Endothelial cell (in vitro differentiated cells): ENCODE measurements around the gene AHSG. TPM values are rescaled to one million over a fixed set of nuclear protein-coding genes. Genes with fewer than 3 reads are reported as not detected.

Experiments
- DNase-seq: peaks from one replicate; pipeline ENCODE4 v3.0.0; 2021; ENCODE audit warnings: low spot score
- H3K27ac Mint-ChIP-seq: one replicate; pipeline ENCODE4 v1.8.0; 2021; ENCODE audit warnings: mixed read lengths, inconsistent platforms; ENCODE audit not compliant: unreplicated experiment
- H3K27me3 Mint-ChIP-seq: one replicate; pipeline ENCODE4 v1.8.0; 2021; ENCODE audit warnings: mild to moderate bottlenecking, moderate library complexity, mixed read lengths, inconsistent platforms; ENCODE audit not compliant: unreplicated experiment
- H3K36me3 Mint-ChIP-seq: one replicate; pipeline ENCODE4 v1.8.0; 2021; ENCODE audit warnings: mild to moderate bottlenecking, low read depth, mixed read lengths, inconsistent platforms; ENCODE audit not compliant: unreplicated experiment
- H3K4me1 Mint-ChIP-seq: one replicate; pipeline ENCODE4 v1.8.0; 2021; ENCODE audit warnings: mild to moderate bottlenecking, mixed read lengths, inconsistent platforms; ENCODE audit not compliant: unreplicated experiment
- H3K4me3 Mint-ChIP-seq: one replicate; pipeline ENCODE4 v1.8.0; 2021; ENCODE audit warnings: mild to moderate bottlenecking, mixed read lengths, inconsistent platforms; ENCODE audit not compliant: unreplicated experiment
- H3K9me3 Mint-ChIP-seq: one replicate; pipeline ENCODE4 v1.8.0; 2021; ENCODE audit warnings: mixed read lengths, inconsistent platforms; ENCODE audit not compliant: unreplicated experiment
- total RNA-seq: library from RNA; stranded (reverse); fragmentation: NEBNext Ultra II Directional; extraction: Animal tissue kit (Norgen Biotek cat#: 25700); gene quantifications from one replicate; pipeline ENCODE4 v1.2.1, GENCODE V29; 2021; ENCODE audit not compliant: unreplicated experiment
- TF ChIP-seq, protein P1 (sequence below): fragments of 200-600 bp; sonication (generic); IDR thresholded peaks from one replicate; pipeline ENCODE4 v1.5.0; 2021; ENCODE audit warnings: antibody characterized with exemption; ENCODE audit not compliant: unreplicated experiment

Gene AHSG
- total RNA-seq, 1 donor from 2014 or later = not detected

DNA sequence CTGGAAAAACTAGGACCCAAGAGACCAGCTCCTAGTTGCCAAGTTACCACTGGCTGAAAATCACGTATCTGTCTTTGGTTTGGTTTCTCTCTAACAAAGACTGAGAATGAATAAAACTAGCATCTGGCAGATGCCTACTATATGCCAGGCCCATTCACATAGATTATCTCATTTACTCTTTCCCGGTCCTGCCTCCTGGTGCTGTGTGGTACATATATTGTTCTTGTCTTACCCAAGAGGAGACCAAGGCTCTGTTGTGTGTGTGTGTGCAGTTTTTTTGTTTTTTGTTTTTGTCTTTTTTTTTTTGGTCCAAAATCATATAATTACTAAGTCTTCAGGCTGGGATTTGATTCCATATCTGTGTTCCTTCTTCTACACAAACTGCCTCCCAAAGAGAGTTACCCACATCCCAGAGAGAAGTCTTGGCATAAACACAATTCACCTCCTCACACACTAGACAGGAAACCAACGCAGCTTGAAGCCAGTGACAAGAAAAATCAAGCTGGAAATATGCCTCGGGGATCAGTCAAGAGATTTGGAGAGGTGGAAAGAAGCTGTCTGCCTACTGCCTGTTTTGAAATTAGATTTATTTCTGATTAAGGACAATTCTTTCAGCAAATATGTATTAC is 891 bp downstream of the AHSG start:
- TF ChIP-seq, protein P1, sequence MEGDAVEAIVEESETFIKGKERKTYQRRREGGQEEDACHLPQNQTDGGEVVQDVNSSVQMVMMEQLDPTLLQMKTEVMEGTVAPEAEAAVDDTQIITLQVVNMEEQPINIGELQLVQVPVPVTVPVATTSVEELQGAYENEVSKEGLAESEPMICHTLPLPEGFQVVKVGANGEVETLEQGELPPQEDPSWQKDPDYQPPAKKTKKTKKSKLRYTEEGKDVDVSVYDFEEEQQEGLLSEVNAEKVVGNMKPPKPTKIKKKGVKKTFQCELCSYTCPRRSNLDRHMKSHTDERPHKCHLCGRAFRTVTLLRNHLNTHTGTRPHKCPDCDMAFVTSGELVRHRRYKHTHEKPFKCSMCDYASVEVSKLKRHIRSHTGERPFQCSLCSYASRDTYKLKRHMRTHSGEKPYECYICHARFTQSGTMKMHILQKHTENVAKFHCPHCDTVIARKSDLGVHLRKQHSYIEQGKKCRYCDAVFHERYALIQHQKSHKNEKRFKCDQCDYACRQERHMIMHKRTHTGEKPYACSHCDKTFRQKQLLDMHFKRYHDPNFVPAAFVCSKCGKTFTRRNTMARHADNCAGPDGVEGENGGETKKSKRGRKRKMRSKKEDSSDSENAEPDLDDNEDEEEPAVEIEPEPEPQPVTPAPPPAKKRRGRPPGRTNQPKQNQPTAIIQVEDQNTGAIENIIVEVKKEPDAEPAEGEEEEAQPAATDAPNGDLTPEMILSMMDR = no peak
- no peak overlapping the region for H3K27ac Mint-ChIP-seq
- no peaks in the 10 kb centered on the region for H3K9me3 Mint-ChIP-seq
- H3K27me3 Mint-ChIP-seq = peaks cover 4% of the 10 kb centered on the region
- H3K36me3 Mint-ChIP-seq = no peaks in the 10 kb centered on the region
- H3K4me3 Mint-ChIP-seq = no peak overlapping the region
- no peak for DNase-seq
- peaks cover 9% of the 10 kb centered on the region for H3K4me1 Mint-ChIP-seq

DNA sequence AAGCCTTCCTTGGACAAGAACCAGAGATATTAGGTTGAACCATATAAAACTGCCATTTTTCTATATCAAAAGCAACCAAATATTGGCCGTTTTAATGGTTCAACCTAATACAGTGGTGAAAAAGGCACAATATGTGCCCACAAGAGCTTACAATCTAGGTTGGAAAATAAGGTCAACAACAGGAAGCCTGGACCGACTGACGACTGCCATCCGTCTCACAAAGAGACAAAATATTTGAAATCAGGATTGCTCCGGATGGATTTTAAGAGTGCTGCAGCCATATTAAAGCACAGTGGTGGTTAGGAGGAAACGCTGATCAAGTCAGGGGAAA is 1.4 kb downstream of the AHSG start:
- Mint-ChIP-seq H3K4me3 (no peak overlapping the region), H3K9me3 (no peaks in the 10 kb centered on the region), H3K27ac (no peak overlapping the region), H3K4me1 (peaks cover 9% of the 10 kb centered on the region), H3K27me3 (peaks cover 4% of the 10 kb centered on the region), H3K36me3 (no peaks in the 10 kb centered on the region)
- DNase-seq = no peak
- TF ChIP-seq, protein P1 = no peak

DNA sequence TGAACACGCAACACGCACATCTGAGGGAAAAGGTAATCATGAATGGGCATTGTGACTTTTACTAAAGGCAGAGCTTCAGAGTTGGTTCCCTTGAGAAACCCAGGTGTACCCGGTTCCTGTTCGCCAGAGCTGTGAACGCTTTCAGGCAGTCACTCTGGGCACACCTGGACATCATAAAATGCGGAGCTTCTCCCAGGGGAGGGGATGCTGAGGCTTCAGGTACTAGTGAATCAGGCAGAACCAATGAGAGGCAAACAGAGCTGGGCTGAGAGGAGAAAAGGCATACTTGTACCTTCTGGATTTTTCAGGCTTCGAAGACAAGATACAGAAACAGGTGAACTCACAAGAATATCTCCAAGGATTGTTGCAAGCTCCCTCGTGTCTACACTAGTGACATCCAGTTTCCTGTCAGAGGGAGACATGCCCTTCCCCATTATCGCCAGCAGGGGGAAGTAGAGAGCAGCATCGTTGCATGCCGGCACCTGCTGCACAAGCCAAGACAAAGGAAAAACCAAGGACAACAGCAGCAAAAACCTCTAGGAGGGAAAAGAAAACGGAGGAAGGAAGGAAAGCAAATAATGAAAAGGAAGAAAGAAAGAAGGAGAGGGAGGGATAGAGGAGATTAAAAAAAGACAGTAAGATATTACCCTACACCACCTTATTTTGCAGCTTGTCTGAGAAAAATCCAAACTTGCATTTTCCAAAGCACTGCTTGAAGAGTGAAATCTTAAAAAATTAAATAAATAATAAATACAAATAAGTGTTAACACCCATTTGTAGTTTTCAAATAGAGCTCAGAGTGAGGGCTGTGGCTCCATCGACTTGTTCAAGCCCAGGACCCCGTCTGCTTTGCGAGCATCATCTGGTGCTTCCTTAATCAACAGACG is 2.0 kb downstream of the AHSG start:
- no peak overlapping the region for H3K4me3 Mint-ChIP-seq
- no peaks in the 10 kb centered on the region for H3K36me3 Mint-ChIP-seq
- TF ChIP-seq, protein P1 = peak; percentile 95
- peaks cover 4% of the 10 kb centered on the region for H3K27me3 Mint-ChIP-seq
- peak; percentile 82 for DNase-seq
- H3K9me3 Mint-ChIP-seq = no peaks in the 10 kb centered on the region
- H3K27ac Mint-ChIP-seq = no peak overlapping the region
- peaks cover 9% of the 10 kb centered on the region for H3K4me1 Mint-ChIP-seq

DNA sequence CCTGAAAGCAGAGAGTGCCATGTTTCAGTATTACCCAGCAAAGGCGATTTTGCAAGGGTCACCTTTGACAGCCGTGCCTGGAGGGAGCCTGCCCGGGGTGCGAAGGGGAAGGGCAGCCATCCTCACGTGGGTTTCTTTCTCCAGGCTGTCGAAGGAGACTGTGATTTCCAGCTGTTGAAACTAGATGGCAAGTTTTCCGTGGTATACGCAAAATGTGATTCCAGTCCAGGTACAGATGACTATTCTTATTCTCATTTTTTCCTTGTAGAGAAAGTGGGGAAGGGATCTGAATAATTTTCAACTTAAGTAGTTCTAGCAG is 3.4 kb downstream of the AHSG start:
- TF ChIP-seq, protein P1 = no peak
- no peak overlapping the region for H3K27ac Mint-ChIP-seq
- peaks cover 4% of the 10 kb centered on the region for H3K27me3 Mint-ChIP-seq

More for the DNA sequence above, 3.4 kb downstream of the AHSG start:
- no peaks in the 10 kb centered on the region for H3K9me3 Mint-ChIP-seq
- no peak overlapping the region for H3K4me3 Mint-ChIP-seq
- H3K4me1 Mint-ChIP-seq = peaks cover 9% of the 10 kb centered on the region
- H3K36me3 Mint-ChIP-seq = no peaks in the 10 kb centered on the region
- DNase-seq = no peak
